Measurements from ENCODE around the gene THSD7A. TPM values are rescaled to one million over a fixed set of nuclear protein-coding genes. Genes with fewer than 3 reads are reported as not detected.

The THSD7A gene
- total RNA-seq, 1 experiment from 2014 or later = 0.64 TPM

- H3K4me3 ChIP-seq (ENCODE audit: low read depth, low read length, poor library complexity, severe bottlenecking) = no peak overlapping the region
- peaks cover 14% of the 10 kb centered on the region for H3K4me1 ChIP-seq (ENCODE audit: insufficient read depth, low read length, poor library complexity, severe bottlenecking)
- intact Hi-C loops (cut with micrococcal nuclease; ENCODE audit: unreplicated experiment) = no loop called here
- H3K36me3 ChIP-seq (ENCODE audit: insufficient read depth, low read length, poor library complexity, severe bottlenecking) = no peaks in the 10 kb centered on the region
- BruUV-seq (replicated peaks) = no TSS peak
- no peaks in the 10 kb centered on the region for H3K9me3 ChIP-seq (ENCODE audit: low read depth, low read length, poor library complexity, severe bottlenecking)
- POLR2A ChIA-PET (ENCODE audit: low non-redundant PET) = no interaction called here
- no peak overlapping the region for H3K27ac ChIP-seq (ENCODE audit: low read depth, low read length, poor library complexity, severe bottlenecking)
- CTCF ChIA-PET = no interaction called here
- no peak for DNase-seq (ENCODE audit: low spot score)
- TF ChIP-seq EZH2 (IDR thresholded peaks at IDR 0.05; ENCODE audit: borderline replicate concordance, low read depth, low read length, poor library complexity, severe bottlenecking) (no peak), CTCF (conservative IDR thresholded peaks at IDR 0.05; ENCODE audit: low read depth, low read length) (no peak)
- H3K27me3 ChIP-seq (replicated peaks; ENCODE audit: insufficient read depth, low read depth, low read length, poor library complexity) = no peaks in the 10 kb centered on the region
Measured at GRCh38 chr7:11592699-11593098, 239.3 kb downstream of the THSD7A start.

- intact Hi-C loops (cut with micrococcal nuclease; ENCODE audit: unreplicated experiment) = no loop called here
- BruUV-seq (replicated peaks) = no TSS peak
- Histone ChIP-seq H3K36me3 (ENCODE audit: insufficient read depth, low read length, poor library complexity, severe bottlenecking) (no peaks in the 10 kb centered on the region), H3K4me1 (ENCODE audit: insufficient read depth, low read length, poor library complexity, severe bottlenecking) (peaks cover 14% of the 10 kb centered on the region), H3K27ac (ENCODE audit: low read depth, low read length, poor library complexity, severe bottlenecking) (no peak overlapping the region), H3K4me3 (ENCODE audit: low read depth, low read length, poor library complexity, severe bottlenecking) (no peak overlapping the region), H3K9me3 (ENCODE audit: low read depth, low read length, poor library complexity, severe bottlenecking) (no peaks in the 10 kb centered on the region), H3K27me3 (replicated peaks; ENCODE audit: insufficient read depth, low read depth, low read length, poor library complexity) (no peaks in the 10 kb centered on the region)
- TF ChIP-seq CTCF (conservative IDR thresholded peaks at IDR 0.05; ENCODE audit: low read depth, low read length) = no peak
- no peak for TF ChIP-seq EZH2 (IDR thresholded peaks at IDR 0.05; ENCODE audit: borderline replicate concordance, low read depth, low read length, poor library complexity, severe bottlenecking)
- POLR2A ChIA-PET (ENCODE audit: low non-redundant PET) = no interaction called here
- DNase-seq (ENCODE audit: low spot score) = peak; percentile 48
- CTCF ChIA-PET = no interaction called here
Measured at GRCh38 chr7:11591943-11592342, 240.1 kb downstream of the THSD7A start.

- no TSS peak for BruUV-seq (replicated peaks)
- no peaks in the 10 kb centered on the region for H3K9me3 ChIP-seq (ENCODE audit: low read depth, low read length, poor library complexity, severe bottlenecking)
- no peaks in the 10 kb centered on the region for H3K27me3 ChIP-seq (replicated peaks; ENCODE audit: insufficient read depth, low read depth, low read length, poor library complexity)
- CTCF ChIA-PET = no interaction called here
- H3K36me3 ChIP-seq (ENCODE audit: insufficient read depth, low read length, poor library complexity, severe bottlenecking) = no peaks in the 10 kb centered on the region
- TF ChIP-seq EZH2 (IDR thresholded peaks at IDR 0.05; ENCODE audit: borderline replicate concordance, low read depth, low read length, poor library complexity, severe bottlenecking) = no peak
- no peak for TF ChIP-seq CTCF (conservative IDR thresholded peaks at IDR 0.05; ENCODE audit: low read depth, low read length)
- no peak overlapping the region for H3K4me3 ChIP-seq (ENCODE audit: low read depth, low read length, poor library complexity, severe bottlenecking)
- H3K27ac ChIP-seq (ENCODE audit: low read depth, low read length, poor library complexity, severe bottlenecking) = peak overlapping the region; percentile 35
- DNase-seq (ENCODE audit: low spot score) = peak; percentile 55
- POLR2A ChIA-PET (ENCODE audit: low non-redundant PET) = no interaction called here
- intact Hi-C loops (cut with micrococcal nuclease; ENCODE audit: unreplicated experiment) = no loop called here
- peaks cover 14% of the 10 kb centered on the region for H3K4me1 ChIP-seq (ENCODE audit: insufficient read depth, low read length, poor library complexity, severe bottlenecking)
Measured at GRCh38 chr7:11591055-11591633, 240.9 kb downstream of the THSD7A start.
